PC-9 (cell line): ENCODE measurements around the gene MRPL14.

Experiments used
- CTCF ChIP-seq: fragments of 200-600 bp; sonication (generic); conservative IDR thresholded peaks from 2 replicates; pipeline ENCODE4 v1.6.1; 2017; ENCODE audit warnings: mixed run types, antibody characterized with exemption, mild to moderate bottlenecking, moderate library complexity
- EZH2 ChIP-seq: fragments of 200-600 bp; sonication (generic); IDR thresholded peaks from 2 replicates; pipeline ENCODE4 v1.8.0; 2017; ENCODE audit warnings: antibody characterized with exemption, low read depth

- TF ChIP-seq CTCF (peak; percentile 27; the same call in 1 of the 2 replicates), EZH2 (no peak)
Measured at GRCh38 chr6:44074813-44075646, 52.2 kb downstream of the MRPL14 start.
